HG03280 (cell line): ENCODE data around the gene TMEM108.

ENCODE experiments used
- ATAC-seq: cut with Tn5 transposase; IDR thresholded peaks from one replicate; pipeline ENCODE4 v1.9.1; 2021; ENCODE audit warnings: mild to moderate bottlenecking, moderate library complexity; ENCODE audit not compliant: unreplicated experiment

Gene TMEM108

GRCh38 chr3:133269393-133269792 lies 231.2 kb downstream of the TMEM108 start:
- ATAC-seq: no peak

GRCh38 chr3:133270631-133271030 lies 232.4 kb downstream of the TMEM108 start:
- no peak for ATAC-seq

GRCh38 chr3:133271042-133271441 lies 232.9 kb downstream of the TMEM108 start:
- no peak for ATAC-seq

GRCh38 chr3:133271539-133271938 lies 233.3 kb downstream of the TMEM108 start:
- no peak for ATAC-seq

- no peak for ATAC-seq
Observed at GRCh38 chr3:133273346-133273745, 235.2 kb downstream of the TMEM108 start.

GRCh38 chr3:133274477-133274876 lies 236.3 kb downstream of the TMEM108 start:
- ATAC-seq: no peak

- ATAC-seq: no peak
Observed at GRCh38 chr3:133276594-133276993, 238.4 kb downstream of the TMEM108 start.

GRCh38 chr3:133277813-133278212 lies 239.6 kb downstream of the TMEM108 start:
- ATAC-seq: no peak

GRCh38 chr3:133278260-133279043 lies 240.3 kb downstream of the TMEM108 start:
- no peak for ATAC-seq

GRCh38 chr3:133280586-133280985 lies 242.4 kb downstream of the TMEM108 start:
- no peak for ATAC-seq

GRCh38 chr3:133282236-133282635 lies 244.0 kb downstream of the TMEM108 start:
- no peak for ATAC-seq

GRCh38 chr3:133283958-133284807 lies 246.0 kb downstream of the TMEM108 start:
- ATAC-seq: no peak

- ATAC-seq: no peak
Observed at GRCh38 chr3:133289322-133289721, 251.1 kb downstream of the TMEM108 start.

GRCh38 chr3:133292296-133292695 lies 254.1 kb downstream of the TMEM108 start:
- no peak for ATAC-seq

- no peak for ATAC-seq
Observed at GRCh38 chr3:133293397-133294110, 255.4 kb downstream of the TMEM108 start.

GRCh38 chr3:133294253-133294652 lies 256.1 kb downstream of the TMEM108 start:
- ATAC-seq: no peak

- no peak for ATAC-seq
Observed at GRCh38 chr3:133295199-133295901, 257.2 kb downstream of the TMEM108 start.

GRCh38 chr3:133295944-133296917 lies 258.0 kb downstream of the TMEM108 start:
- no peak for ATAC-seq

GRCh38 chr3:133296981-133297380 lies 258.8 kb downstream of the TMEM108 start:
- ATAC-seq: no peak

GRCh38 chr3:133300102-133300501 lies 261.9 kb downstream of the TMEM108 start:
- no peak for ATAC-seq
